Measurements from ENCODE around the gene CMKLR1.
A peak's percentile ranks its signal among the peaks of the same experiment; 100 is the strongest.

Gene CMKLR1

GRCh38 chr12:108361606-108362005 is 22.5 kb upstream of the CMKLR1 start:
- DNase-seq: no peak

GRCh38 chr12:108360487-108360886 is 21.4 kb upstream of the CMKLR1 start:
- no peak for DNase-seq

DNA sequence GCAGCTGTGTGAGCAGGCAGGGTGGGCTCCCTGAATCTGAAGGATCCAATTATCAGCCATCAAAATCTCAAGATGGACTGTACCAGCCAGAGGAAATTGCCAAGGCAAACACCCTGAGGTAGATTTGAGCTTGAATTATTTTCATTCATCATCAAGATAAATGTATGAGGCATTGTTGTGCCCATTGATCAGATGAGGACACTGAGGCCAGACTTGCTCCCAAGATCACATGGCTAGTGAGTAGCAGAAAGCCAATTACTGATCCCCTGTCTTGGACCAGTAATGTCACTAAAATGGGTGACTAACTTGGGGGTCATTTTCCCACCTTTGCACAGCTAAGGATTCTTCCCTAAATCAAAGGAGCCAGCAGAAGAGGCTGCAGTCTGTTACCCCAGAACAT is 20.9 kb upstream of the CMKLR1 start:
- DNase-seq: no peak

GRCh38 chr12:108358580-108358965 is 19.5 kb upstream of the CMKLR1 start:
- no peak for DNase-seq

GRCh38 chr12:108357834-108358579 is 18.9 kb upstream of the CMKLR1 start:
- DNase-seq: no peak

DNA sequence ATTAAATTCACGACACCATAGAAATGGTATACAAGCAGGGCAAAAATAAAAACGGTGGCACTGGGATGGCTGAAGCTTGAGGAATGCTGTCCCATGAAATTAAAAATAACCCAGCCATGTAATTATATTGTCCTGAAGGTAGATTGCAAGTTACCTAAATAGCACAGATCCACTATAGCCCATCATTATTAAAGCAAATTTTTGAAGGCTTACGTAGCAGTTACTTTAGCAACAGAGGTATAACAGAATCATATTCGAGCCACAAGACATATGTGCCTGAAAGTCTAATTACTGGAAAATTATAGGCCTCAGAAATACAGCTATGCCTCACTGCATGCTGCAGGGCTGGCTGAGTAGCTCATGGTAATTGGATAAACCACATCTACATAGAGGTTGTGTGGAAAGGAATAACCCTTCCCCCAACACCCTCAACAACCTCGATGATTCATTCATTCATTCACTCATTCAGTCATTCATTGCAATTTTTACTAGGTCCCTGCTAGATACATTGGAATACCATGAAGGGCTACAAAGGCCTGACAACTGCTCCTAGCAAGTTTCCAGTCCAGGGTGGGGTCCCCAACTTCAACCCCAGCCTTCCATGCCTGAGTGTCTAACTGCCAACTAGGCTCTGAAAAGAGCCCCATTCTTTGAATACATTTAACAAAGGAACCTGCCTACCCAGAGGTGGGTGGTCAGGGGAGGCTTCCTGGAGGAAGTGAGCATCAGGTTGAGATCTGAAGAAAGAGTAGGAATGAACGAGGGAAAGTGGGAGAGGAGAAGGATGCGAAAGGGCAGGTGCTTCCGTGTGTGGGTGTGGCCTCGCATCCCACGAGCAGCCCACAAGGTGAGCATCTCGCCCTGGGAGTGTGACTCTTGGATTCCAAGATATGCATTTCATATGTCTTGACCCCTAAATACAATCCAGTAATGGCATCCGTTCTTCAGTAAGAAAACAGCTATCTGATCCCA is 18.0 kb upstream of the CMKLR1 start:
- peak; percentile 72 for DNase-seq

DNA sequence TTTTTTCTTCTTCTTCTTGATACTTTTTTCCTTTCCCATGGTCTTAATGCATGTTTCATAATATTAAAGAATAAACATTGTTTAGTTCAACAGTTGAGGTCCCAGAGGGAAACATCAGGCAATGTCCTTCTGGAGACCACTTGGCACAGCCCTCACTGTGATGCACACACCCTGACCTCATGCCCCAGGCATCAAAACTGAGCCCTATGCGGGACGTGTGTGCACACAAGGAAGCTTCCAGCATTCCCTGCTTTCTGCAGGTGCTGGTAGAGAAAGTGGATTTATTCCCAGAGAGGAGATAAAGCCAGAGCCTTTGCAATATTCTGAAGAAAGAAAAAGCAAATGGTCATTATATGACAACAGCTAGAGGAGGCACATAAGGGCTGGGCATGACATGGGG is 16.0 kb upstream of the CMKLR1 start:
- DNase-seq: no peak

GRCh38 chr12:108352591-108352990 is 13.5 kb upstream of the CMKLR1 start:
- no peak for DNase-seq

DNA sequence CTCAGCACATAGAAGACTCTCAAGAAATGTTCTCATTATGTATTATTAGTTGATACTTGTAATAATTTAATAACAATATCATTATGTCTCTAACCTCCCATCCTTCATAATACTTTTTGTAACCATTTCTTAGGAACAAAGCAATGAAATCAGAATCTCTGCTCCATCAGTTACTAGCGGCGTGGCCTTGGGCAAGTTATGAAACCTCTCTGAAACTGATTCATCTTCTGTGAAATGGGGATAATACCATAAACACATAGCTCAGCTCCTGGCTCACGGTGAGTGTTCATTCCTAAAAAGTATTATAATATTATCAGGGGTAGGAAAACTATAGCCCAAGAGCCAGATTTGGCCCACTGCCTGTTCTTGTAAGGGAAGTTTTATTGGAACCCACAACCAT is 11.4 kb upstream of the CMKLR1 start:
- DNase-seq: no peak

DNA sequence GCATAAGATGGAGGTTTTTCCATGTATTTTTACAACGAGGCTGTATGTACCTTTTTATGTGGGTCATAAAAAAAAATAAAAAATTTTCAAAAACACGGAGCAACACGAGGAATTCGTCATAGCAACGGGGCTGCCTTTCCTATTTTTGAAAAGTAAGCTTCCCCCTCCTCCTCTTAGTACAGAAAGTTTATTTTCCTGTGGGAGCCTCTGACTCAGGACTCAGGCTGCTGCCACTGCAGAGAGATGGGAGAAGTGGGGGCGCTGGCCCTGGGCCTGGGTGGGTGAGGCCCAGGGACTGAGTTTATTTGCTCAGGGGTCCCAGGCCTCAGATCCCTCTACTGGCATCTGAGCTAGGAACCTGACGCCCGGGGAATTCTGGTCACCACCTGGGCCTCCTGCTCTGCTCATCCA is 10.2 kb upstream of the CMKLR1 start:
- no peak for DNase-seq

- DNase-seq: no peak
Measured at GRCh38 chr12:108348842-108349241, 9.7 kb upstream of the CMKLR1 start.

GRCh38 chr12:108346727-108347710 is 7.9 kb upstream of the CMKLR1 start:
- DNase-seq: no peak

- no peak for DNase-seq
Measured at GRCh38 chr12:108345716-108346633, 6.9 kb upstream of the CMKLR1 start.

- no peak for DNase-seq
Measured at GRCh38 chr12:108342985-108343384, 3.9 kb upstream of the CMKLR1 start.

DNA sequence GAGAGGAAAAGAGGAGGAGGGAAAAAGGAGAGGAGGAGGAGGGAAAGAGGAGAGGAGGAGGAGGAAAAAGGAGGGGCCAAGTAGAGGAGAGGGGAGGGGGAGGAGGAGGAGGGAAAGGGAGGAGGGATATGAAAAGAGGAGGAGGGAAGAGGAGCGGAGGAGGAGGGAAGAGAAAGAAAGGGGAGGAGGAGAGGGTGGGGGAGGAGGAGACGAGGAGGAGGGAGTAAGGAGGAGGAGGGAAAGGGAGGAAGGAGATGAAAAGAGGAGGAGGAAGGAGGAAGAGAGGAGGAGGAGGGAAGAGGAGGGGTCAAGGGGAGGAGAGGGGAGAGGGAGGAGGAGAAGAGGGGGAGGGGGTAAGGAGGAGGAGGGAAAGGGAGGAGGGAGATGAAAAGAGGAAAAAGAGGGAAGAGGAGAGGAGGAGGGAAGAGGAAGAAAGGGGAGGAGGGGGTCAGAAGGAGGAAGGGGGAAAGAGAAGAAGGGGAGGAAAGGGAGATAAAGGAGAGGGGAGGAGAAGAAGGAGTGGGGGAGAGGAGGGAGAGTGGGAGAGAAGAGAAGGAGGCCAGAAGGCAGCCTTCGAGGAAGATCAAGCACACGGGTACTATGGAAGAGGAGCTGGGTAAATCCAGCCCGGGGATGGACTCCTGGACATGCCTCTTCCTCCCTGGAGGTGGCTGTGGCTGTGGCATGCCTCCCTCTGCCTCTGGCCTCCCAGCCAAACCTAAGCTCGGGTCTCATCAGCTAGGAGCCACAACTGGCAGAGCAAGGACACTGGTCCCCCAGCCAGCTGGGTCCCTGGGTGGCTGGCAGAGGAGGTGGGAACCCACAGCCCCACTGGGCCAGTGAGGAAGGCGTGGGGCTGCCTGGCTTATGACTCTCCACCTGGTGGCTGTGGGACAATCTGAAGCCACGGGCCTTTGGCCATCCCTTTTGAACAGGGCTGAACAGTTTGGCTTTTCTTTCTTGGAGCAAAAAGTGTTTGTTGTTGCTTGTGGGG is 3.0 kb upstream of the CMKLR1 start:
- DNase-seq: no peak

GRCh38 chr12:108341356-108341755 is 2.2 kb upstream of the CMKLR1 start:
- DNase-seq: no peak

DNA sequence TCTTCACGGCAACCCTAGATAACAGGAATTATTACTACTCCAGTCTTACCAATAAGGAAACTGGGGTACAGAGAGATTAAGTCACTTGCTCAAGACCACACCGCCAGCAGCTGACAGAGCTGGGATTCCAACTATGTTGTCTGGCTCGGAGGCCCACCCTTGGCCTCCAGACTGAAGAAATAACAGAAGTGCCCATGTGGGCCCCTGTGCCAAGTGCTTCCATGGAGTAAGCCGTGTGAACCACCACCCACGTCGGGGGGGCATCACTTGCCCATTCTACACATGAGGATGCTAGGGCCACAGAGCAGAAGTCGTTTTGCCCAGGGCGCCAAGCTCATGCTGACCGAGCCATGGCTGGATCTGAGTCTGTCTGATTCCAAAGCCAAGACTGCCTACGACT is 926 bp upstream of the CMKLR1 start:
- no peak for DNase-seq

GRCh38 chr12:108337235-108338223 is 1.6 kb downstream of the CMKLR1 start:
- DNase-seq: peak; percentile 13

Data from NCI-H1694 (cell line).